CD4-positive, alpha-beta T cell treated with Interleukin-6 for 4 hours (primary cell): ENCODE measurements around the gene CDHR2.
A peak's percentile ranks its signal among the peaks of the same experiment; 100 is the strongest.
"Not testable (repeated sequence)": the region's sequence is repeated elsewhere in the genome, so short reads cannot be mapped to it uniquely, and the experiment has no call there.

Experiments
- DNase-seq: peaks from one replicate; pipeline ENCODE4 v3.0.0-alpha.2; 2020; ENCODE audit warnings: mixed read lengths

CDHR2 gene

DNA sequence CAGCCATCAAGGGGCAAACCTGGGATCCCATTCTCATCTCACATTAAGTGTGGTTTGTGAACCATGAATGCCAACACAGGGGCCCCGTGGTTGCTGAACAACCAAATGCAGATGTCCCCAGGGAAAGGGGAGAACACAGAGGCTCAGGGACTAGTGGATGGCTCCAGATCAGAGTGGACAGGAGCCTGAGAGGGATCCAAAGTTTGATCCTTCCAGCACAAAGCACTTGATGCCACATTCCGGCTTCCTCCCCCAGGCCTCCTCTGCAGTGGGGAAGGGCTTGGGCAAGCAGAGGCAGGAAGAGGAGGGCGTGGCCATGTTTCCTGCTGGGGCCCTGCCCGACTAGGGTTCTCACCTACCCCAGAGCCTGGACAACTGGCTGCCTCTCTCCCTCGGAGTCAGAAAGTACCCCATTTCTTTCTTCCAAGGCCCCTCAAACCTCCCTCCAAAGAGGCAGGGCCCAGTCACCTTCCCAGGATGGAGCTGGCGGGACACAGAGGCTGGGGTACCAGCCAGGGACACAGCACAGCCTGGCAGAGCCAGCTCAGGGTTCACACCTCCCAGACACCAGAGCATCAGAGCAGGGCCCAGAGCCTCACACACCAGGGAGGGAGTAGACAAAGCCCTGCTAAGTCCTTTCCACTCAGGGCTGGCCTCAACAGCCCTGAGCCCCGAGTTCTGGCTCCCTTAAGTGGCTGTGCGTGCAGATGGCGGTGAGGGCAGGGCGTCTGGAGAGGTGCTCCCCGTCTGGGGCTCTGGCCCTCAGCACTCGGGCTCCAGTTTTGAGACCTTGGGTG is 7.6 kb upstream of the CDHR2 start:
- DNase-seq = peak; percentile 90

DNA sequence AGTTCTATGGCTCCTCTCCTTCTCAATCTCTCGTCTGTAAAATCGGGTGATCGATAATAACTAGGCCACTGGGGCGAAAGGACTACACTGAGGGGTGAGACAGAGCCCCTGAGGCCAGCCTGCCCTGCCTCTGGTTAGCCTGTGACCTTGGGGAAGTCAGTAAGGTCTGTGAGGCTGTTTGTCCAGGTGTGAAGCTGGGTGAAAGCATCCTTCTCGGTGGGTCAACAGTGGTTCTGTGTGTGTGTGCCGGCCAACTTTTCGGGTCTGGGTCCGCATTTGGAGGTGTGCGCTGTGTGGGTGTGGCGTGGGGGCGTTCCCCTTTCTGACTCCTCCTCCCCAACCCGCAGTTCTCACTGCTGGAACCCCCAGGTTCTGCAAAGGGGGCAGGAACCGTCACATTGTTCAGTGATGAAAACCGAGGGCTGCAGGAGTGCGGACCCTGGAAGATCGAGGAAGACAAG is 7.0 kb upstream of the CDHR2 start:
- DNase-seq = peak; percentile 80

- peak; percentile 54 for DNase-seq
Measured at GRCh38 chr5:176542596-176543427, 6.3 kb upstream of the CDHR2 start.

DNA sequence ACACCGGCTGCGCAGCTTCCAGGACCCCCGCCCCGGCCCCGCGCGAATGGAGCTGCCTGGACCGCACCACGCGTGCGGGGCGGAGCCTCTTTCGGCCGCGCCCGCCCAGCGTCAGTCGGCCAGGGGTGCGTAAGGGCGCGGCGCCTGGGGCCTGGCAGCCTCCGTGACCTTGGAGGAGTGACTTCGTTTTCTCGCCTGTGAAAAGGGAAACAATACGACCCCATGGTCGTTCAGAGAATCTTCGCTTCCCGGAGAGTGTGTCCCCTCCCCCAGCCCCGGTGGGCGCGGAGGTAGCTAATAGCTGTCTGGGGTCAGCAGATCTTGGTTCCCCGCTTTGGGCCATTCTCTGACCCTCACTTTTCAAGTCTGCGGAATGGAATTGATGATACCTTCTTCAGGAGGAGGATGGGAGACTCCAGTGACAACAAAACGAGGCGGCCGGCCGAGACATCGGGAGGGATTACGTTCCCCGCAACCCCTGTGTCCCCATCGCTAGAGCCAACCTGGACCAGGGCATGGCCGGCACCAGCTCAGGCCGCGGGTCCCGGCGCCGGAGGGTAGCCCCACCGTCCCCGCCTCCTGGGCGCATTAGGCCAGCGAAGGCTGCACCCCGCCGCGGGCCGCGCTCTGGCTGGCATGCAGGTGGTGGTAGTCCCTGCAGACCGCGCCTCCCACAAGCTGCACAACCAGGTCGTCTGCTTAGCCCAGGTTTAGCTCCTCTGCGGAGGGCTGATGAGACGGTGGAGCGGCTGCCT is 5.5 kb upstream of the CDHR2 start:
- peak; percentile 81 for DNase-seq

DNA sequence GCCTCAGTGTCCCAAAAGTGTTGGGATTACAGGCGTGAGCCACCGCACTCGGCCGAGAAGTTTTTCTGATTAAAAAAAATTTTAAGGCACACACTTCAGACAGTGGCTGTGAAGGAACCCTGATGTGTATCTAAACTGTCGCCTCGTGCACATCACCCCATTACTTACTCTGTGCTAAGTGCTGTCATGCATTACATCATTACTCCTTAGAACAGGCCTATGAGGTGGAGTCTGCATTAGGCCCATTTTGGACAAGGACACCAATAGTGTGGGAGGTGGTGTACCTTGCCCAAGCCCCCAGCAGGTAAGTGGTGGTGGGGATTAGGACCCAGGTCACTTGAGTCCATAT is 3.8 kb upstream of the CDHR2 start:
- no peak for DNase-seq

DNA sequence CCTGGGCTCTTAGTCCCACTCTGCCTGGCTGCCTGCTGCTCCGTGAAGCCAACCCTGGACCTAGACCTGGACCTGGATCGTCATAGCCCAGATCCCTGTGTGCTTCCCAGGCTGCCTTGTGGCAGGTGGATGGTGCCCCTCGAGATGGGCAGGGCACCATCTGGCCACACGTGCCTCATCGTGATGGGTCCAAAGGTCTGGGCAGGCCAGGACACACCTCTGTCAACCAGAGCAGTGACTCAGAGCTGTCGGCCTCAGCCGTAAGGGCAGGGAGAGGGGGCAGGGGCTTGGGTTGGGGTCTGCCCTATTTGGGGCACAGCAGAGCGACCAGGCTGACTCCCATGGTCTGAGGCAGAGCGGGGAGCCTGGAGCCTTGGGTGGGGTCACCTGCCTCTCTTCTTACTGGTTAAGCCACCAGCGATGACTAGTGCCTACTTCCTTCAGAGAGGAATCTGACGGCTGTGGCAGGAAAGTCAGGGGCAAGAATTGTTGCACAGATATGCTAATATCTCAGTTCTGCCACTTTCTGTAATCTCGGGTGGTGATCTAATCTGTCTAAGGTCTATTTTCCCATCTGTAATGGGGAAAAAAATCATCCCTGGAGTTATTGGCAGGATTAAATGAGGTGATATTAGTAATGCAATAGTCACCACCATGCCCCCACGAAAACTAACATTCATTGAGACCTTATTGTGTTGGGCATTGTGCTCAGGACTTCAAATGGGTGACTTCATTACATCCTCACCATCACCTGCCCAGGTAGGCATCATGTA is 3.2 kb upstream of the CDHR2 start:
- DNase-seq = no peak

DNA sequence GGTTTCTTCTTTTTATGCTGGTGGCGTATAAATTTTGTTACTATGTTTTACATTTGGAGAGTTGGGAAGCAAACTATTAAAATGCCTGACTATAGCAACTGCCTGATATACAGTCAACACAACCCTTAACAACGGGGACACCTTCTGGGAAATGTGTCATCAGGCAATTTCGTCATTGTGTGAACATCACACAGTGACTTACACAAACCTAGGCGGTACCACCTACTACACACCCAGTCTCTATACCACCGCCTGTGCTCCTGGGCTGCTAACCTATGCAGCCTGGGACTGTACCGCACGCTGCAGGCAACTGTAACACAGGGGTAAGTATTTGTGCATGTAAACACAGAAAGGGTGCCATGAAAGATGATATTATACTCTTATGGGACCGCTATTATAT is 1.3 kb upstream of the CDHR2 start:
- no peak for DNase-seq

DNA sequence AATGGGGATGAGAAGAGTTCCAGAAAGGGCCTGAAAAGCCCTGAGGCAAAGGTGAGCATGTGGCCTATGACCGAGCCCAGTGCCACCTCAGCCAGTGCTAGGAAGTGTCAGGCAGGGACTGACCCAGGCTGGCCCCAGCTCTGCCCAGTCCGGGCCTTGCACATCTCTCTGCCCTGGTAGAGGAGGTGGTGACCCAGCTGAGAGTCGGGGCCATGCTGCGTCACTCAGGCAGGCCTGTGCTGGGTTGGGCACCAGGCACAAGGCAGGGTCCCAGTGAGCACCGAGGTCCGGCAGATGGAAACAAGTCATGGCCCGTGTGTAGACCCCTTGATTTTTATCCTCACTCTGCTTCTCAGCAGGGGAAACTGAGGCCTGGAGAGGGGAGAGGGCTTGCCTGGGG is 729 bp downstream of the CDHR2 start:
- no peak for DNase-seq

GRCh38 chr5:176550275-176550831 is 1.2 kb downstream of the CDHR2 start:
- DNase-seq = no peak

GRCh38 chr5:176550937-176551336 is 1.8 kb downstream of the CDHR2 start:
- not testable (repeated sequence) for DNase-seq

GRCh38 chr5:176552332-176552869 is 3.3 kb downstream of the CDHR2 start:
- DNase-seq = no peak

DNA sequence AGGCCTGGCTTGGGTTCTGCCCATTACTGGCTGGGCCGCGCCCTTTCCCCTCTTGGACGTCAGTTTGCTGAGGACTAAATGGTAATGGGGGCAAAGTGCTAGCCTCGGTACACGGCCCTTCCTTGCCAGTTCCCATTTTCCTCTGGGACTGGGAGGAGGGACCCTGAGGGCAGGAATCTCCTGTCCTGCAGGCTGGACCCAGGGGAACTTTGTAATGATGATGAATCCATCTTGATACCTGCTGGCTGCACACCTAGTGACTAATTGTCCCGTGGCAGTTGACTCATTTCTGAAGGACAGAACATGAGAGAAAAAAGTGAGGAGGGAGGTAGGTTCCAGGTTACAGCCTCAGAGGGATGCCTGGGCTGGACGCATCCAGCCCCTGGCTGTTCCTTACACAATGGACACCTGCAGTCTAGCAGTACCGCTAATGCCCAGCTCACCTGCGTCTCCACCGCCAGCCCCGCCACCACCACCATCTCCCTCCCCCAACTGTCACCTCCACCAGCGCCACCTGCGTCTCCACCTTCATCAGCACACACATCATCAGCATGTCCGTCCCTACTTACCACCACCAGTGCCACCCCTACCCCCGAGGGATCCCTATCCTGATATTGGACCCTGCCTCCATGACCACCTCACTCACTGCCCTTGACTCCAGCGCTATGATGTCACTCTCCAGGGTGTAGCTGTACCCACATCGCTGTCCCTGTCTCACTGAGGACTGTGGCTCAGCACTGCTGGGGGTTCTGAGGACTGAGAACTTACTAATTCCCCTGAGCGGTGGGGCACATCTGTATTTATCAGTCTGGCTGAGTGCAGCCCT is 4.3 kb downstream of the CDHR2 start:
- no peak for DNase-seq

GRCh38 chr5:176557846-176558245 is 8.7 kb downstream of the CDHR2 start:
- DNase-seq = no peak

DNA sequence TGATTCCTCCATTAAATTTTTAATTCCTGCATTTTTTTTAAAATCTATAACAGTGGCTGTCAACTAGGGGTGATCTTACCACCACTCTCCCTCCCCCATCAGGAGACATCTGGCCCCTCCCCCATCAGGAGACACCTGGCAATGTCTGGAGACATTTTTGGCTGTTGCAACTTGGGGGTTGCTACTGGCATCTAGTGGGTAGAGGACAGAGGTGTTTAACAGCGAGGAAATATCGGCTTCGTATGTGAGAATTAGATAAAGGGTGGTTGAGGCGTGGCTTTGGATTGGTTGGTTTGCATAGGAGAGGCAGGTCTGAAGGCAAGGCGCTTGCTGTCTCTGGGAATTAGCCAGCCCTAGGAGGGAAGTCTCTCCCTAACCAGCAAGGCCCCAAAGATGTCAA is 10.5 kb downstream of the CDHR2 start:
- peak; percentile 53 for DNase-seq

DNA sequence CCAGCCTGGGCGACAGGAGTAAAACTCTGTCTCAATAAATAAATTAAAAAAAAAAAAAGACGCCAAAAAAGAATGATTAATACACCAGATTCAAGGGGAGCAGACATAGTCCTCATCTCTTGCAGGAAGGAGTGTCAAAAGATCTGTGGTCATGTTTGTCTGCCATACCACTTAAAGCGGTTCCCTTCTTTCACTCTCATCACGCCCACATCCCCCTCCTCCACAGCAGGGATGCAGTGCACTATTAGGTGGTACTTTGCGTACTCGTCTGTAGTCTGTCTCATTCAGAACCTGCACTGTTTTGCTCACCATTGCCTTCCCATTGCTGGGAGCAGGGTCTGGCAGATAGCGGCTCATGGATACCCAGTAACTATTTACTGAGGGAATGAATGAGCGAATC is 11.2 kb downstream of the CDHR2 start:
- DNase-seq = no peak

- DNase-seq = no peak
Measured at GRCh38 chr5:176561259-176561658, 12.1 kb downstream of the CDHR2 start.

GRCh38 chr5:176562189-176562588 is 13.0 kb downstream of the CDHR2 start:
- DNase-seq = no peak

- DNase-seq = no peak
Measured at GRCh38 chr5:176564002-176564401, 14.9 kb downstream of the CDHR2 start.

GRCh38 chr5:176565760-176566288 is 16.7 kb downstream of the CDHR2 start:
- no peak for DNase-seq

DNA sequence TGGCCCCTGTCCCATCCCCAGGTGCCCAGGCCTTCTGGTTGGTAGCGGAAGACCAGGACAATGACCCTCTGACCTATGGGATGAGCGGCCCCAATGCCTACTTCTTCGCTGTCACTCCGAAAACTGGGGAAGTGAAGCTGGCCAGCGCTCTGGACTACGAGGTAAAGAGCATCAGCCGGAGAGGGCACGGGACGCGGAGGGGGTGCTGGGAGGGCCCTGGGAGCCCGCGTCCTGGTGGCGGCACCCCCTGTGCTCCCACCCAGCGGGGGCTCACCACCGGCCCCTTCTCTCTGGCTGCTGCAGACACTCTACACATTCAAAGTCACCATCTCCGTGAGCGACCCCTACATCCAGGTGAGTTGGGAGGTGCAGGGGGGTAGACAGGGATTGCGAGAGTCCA is 19.5 kb downstream of the CDHR2 start:
- no peak for DNase-seq

DNA sequence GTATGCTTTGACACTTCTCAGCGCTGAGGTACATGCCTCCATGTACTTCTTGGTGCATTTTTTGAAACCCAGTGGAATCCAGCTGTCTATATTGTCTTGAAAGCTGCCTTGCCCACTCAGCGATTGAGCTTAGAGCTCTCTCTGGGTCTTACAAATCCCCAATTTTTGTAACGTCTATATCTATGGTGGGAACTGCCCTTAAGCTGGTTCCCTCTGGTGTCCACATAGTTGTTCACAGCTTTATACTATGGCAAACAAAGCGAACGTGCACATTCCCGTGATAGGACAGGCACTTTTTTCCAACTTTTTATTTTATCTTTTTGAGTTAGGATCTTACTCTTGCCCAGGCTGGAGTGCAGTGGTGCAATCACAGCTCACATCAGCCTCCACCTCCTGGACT is 20.9 kb downstream of the CDHR2 start:
- no peak for DNase-seq
